Lower leg skin (tissue), 3 donors: Measurements from ENCODE around the gene USF1.
"Not testable (repeated sequence)": the region's sequence is repeated elsewhere in the genome, so short reads cannot be mapped to it uniquely, and the experiment has no call there.

ENCODE experiments used
- POLR2A ChIP-seq, 2 donors: fragments of 450-650 bp; IDR thresholded peaks; one replicate each; pipeline ENCODE4 v1.6.1; 2016 to 2017; ENCODE audit warnings: antibody characterized with exemption in 2 of 2, mild to moderate bottlenecking in 1 of 2, moderate library complexity in 1 of 2
- TF ChIP-seq, protein P1 (sequence below), 3 donors: fragments of 450-650 bp; IDR thresholded peaks; one replicate each; pipeline ENCODE4 v1.5.1; 2016; ENCODE audit warnings: antibody characterized with exemption in 3 of 3, mild to moderate bottlenecking in 3 of 3, moderate library complexity in 2 of 3

DNA sequence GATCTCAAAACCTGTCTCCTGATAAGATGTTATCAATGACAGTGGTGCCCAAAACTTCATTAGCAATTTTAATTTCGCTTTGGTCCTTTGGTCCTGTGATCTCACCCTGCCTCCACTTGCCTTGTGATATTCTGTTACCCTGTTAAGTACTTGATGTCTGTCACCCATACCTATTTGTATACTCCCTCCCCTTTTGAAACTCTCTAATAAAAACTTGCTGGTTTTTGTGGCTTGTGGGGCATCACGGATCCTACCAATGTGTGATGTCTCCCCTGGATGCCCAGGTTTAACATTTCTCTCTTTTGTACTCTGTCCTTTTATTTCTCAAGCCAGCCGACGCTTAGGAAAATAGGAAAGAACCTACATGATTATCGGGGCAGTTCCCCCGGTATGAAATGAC lies 18.2 kb upstream of the USF1 start:
- TF ChIP-seq, protein P1, sequence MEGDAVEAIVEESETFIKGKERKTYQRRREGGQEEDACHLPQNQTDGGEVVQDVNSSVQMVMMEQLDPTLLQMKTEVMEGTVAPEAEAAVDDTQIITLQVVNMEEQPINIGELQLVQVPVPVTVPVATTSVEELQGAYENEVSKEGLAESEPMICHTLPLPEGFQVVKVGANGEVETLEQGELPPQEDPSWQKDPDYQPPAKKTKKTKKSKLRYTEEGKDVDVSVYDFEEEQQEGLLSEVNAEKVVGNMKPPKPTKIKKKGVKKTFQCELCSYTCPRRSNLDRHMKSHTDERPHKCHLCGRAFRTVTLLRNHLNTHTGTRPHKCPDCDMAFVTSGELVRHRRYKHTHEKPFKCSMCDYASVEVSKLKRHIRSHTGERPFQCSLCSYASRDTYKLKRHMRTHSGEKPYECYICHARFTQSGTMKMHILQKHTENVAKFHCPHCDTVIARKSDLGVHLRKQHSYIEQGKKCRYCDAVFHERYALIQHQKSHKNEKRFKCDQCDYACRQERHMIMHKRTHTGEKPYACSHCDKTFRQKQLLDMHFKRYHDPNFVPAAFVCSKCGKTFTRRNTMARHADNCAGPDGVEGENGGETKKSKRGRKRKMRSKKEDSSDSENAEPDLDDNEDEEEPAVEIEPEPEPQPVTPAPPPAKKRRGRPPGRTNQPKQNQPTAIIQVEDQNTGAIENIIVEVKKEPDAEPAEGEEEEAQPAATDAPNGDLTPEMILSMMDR (IDR thresholded peaks at IDR 0.05) = not testable (repeated sequence)
- TF ChIP-seq POLR2A (IDR thresholded peaks at IDR 0.05) = not testable (repeated sequence)
